ENCODE results near the gene PDZD11.

PDZD11 gene

GRCh38 chrX:70338290-70338689 is 48.6 kb upstream of the PDZD11 start:
- Histone ChIP-seq H3K27ac (ENCODE audit: extremely low read depth, low read depth, low read length) (no peak overlapping the region), H3K4me3 (ENCODE audit: low read depth, low read length) (no peak overlapping the region), H3K36me3 (ENCODE audit: control insufficient read depth in 2 of 2, insufficient read depth in 1 of 2, low read length in 2 of 2) (peaks cover 38 to 62% of the 10 kb centered on the region in 2 experiments), H3K4me1 (ENCODE audit: control insufficient read depth, insufficient read depth, low read length) (no peaks in the 10 kb centered on the region), H3K9me3 (ENCODE audit: control insufficient read depth, insufficient read depth, low read depth, low read length) (no peaks in the 10 kb centered on the region)
- ChIA-PET POLR2A (no interaction called here), CTCF (no interaction called here)
- TF ChIP-seq ZNF366 (tag by site-specific recombination; conservative IDR thresholded peaks at IDR 0.05) = no peak
- TF ChIP-seq ZNF155 (tag by site-specific recombination; IDR thresholded peaks at IDR 0.05) = no peak
- no peak for TF ChIP-seq ZNF19 (tag by site-specific recombination; IDR thresholded peaks at IDR 0.05; ENCODE audit: low read depth)
- no peak for TF ChIP-seq ZNF426 (tag by site-specific recombination; IDR thresholded peaks at IDR 0.05)
- TF ChIP-seq ZNF112 (tag by site-specific recombination; IDR thresholded peaks at IDR 0.05) = no peak
- TF ChIP-seq ZNF571 (tag by site-specific recombination; IDR thresholded peaks at IDR 0.05) = no peak
- TF ChIP-seq HIC1 (tag by site-specific recombination; IDR thresholded peaks at IDR 0.05) = no peak
- TF ChIP-seq ZNF169 (tag by site-specific recombination; IDR thresholded peaks at IDR 0.05) = no peak
- TF ChIP-seq ZNF488 (tag by site-specific recombination; IDR thresholded peaks at IDR 0.05) = no peak
- TF ChIP-seq ZNF157 (tag by site-specific recombination; IDR thresholded peaks at IDR 0.05) = no peak
- no peak for TF ChIP-seq ZNF280D (tag by site-specific recombination; IDR thresholded peaks at IDR 0.05)
- no peak for TF ChIP-seq ZNF350 (tag by site-specific recombination; IDR thresholded peaks at IDR 0.05)
- no peak for TF ChIP-seq ZNF202 (tag by site-specific recombination; IDR thresholded peaks at IDR 0.05; ENCODE audit: borderline replicate concordance)
- no peak for TF ChIP-seq ZNF394 (tag by site-specific recombination; IDR thresholded peaks at IDR 0.05; ENCODE audit: borderline replicate concordance)
- TF ChIP-seq ZFP3 (tag by site-specific recombination; IDR thresholded peaks at IDR 0.05; ENCODE audit: low read depth) = no peak

GRCh38 chrX:70336767-70337166 is 47.0 kb upstream of the PDZD11 start:
- Histone ChIP-seq H3K36me3 (ENCODE audit: control insufficient read depth in 2 of 2, insufficient read depth in 1 of 2, low read length in 2 of 2) (peaks cover 28 to 62% of the 10 kb centered on the region in 2 experiments), H3K9me3 (ENCODE audit: control insufficient read depth, insufficient read depth, low read depth, low read length) (no peaks in the 10 kb centered on the region), H3K27ac (ENCODE audit: extremely low read depth, low read depth, low read length) (no peak overlapping the region), H3K4me1 (ENCODE audit: control insufficient read depth, insufficient read depth, low read length) (no peaks in the 10 kb centered on the region), H3K4me3 (ENCODE audit: low read depth, low read length) (no peak overlapping the region)
- ChIA-PET POLR2A (no interaction called here), CTCF (no interaction called here)
- TF ChIP-seq ZNF585B (tag by site-specific recombination; IDR thresholded peaks at IDR 0.05) (no peak), ZNF558 (tag by site-specific recombination; IDR thresholded peaks at IDR 0.05) (no peak), GLI2 (tag by site-specific recombination; IDR thresholded peaks at IDR 0.05; ENCODE audit: borderline replicate concordance, low read depth) (no peak), KLF16 (tag by site-specific recombination; IDR thresholded peaks at IDR 0.05) (no peak), ZNF138 (tag by site-specific recombination; IDR thresholded peaks at IDR 0.05; ENCODE audit: borderline replicate concordance) (no peak), MZF1 (tag by site-specific recombination; IDR thresholded peaks at IDR 0.05; ENCODE audit: borderline replicate concordance) (no peak), ZNF140 (tag by site-specific recombination; IDR thresholded peaks at IDR 0.05) (no peak), TSHZ1 (tag by site-specific recombination; IDR thresholded peaks at IDR 0.05; ENCODE audit: borderline replicate concordance) (no peak), ZNF354C (tag by site-specific recombination; IDR thresholded peaks at IDR 0.05; ENCODE audit: borderline replicate concordance, low read depth) (no peak), ZNF670 (tag by site-specific recombination; IDR thresholded peaks at IDR 0.05; ENCODE audit: low read depth) (no peak), ZNF768 (tag by site-specific recombination; IDR thresholded peaks at IDR 0.05) (no peak), ZNF514 (tag by site-specific recombination; IDR thresholded peaks at IDR 0.05) (no peak), ZNF239 (tag by site-specific recombination; IDR thresholded peaks at IDR 0.05) (no peak)
